ENCODE results near the gene MRNIP. TPM values are rescaled to one million over a fixed set of nuclear protein-coding genes. Genes with fewer than 3 reads are reported as not detected.

Gene MRNIP
- total RNA-seq, 1 experiment from 2014 or later: 36.2 TPM

GRCh38 chr5:179816401-179816795 lies 42.2 kb downstream of the MRNIP start:
- H4K20me1 ChIP-seq (ENCODE audit: insufficient read depth): no peaks in the 10 kb centered on the region
- H3K27ac ChIP-seq (ENCODE audit: low read depth, low read length): no peak overlapping the region
- H2AFZ ChIP-seq (ENCODE audit: low read depth, low read length, poor library complexity, severe bottlenecking): no peak overlapping the region
- peaks cover 29 to 38% of the 10 kb centered on the region in 2 experiments for H3K4me1 ChIP-seq (ENCODE audit: control insufficient read depth in 1 of 2, insufficient read depth in 2 of 2, low read length in 2 of 2)
- H3K36me3 ChIP-seq (ENCODE audit: control insufficient read depth in 1 of 2, insufficient read depth in 2 of 2, low read length in 2 of 2): peaks cover 19 to 24% of the 10 kb centered on the region in 2 experiments; a peak in 3 of 4 replicates
- ChIA-PET RAD21 (ENCODE audit: low non-redundant PET in 1 of 2, low total read pairs in 2 of 2, uncharacterized antibody in 2 of 2, unreplicated experiment in 2 of 2) (no interaction called here), POLR2A (no interaction called here), CTCF (no interaction called here)
- DNase-seq (ENCODE audit: low read depth, low spot score): no peak
- TF ChIP-seq FOSL1 (IDR thresholded peaks at IDR 0.05; ENCODE audit: low read depth) (no peak), CEBPB (IDR thresholded peaks at IDR 0.05; ENCODE audit: low read depth) (no peak)
- H3K9me2 ChIP-seq (ENCODE audit: insufficient read depth): no peaks in the 10 kb centered on the region
- H3K9ac ChIP-seq (ENCODE audit: low read length): no peak overlapping the region
- no peak overlapping the region for H3K4me3 ChIP-seq (replicated peaks in 1 of 2; ENCODE audit: low read depth in 1 of 2, low read length in 2 of 2)
- H3K4me2 ChIP-seq (ENCODE audit: low read length): no peak overlapping the region
- no peak for ATAC-seq
- H3K79me2 ChIP-seq (ENCODE audit: insufficient read depth, low read length): peaks cover 6% of the 10 kb centered on the region
- BruUV-seq (replicated peaks): no TSS peak
- intact Hi-C loops (cut with micrococcal nuclease): no loop called here
- no peaks in the 10 kb centered on the region for H3K9me3 ChIP-seq (ENCODE audit: control insufficient read depth in 1 of 2, insufficient read depth in 1 of 2, low read depth in 1 of 2, low read length in 2 of 2)
- no peaks in the 10 kb centered on the region for H3K27me3 ChIP-seq (ENCODE audit: insufficient read depth, low read length)

- intact Hi-C loops (cut with micrococcal nuclease): no loop called here
- Histone ChIP-seq H2AFZ (ENCODE audit: low read depth, low read length, poor library complexity, severe bottlenecking) (no peak overlapping the region), H3K4me1 (ENCODE audit: control insufficient read depth in 1 of 2, insufficient read depth in 2 of 2, low read length in 2 of 2) (peaks cover 29 to 45% of the 10 kb centered on the region in 2 experiments), H3K27ac (ENCODE audit: low read depth, low read length) (no peak overlapping the region), H3K79me2 (ENCODE audit: insufficient read depth, low read length) (no peaks in the 10 kb centered on the region; the same call in none of the 2 replicates), H4K20me1 (ENCODE audit: insufficient read depth) (no peaks in the 10 kb centered on the region), H3K27me3 (ENCODE audit: insufficient read depth, low read length) (no peaks in the 10 kb centered on the region), H3K9ac (ENCODE audit: low read length) (no peak overlapping the region), H3K4me2 (ENCODE audit: low read length) (no peak overlapping the region), H3K4me3 (replicated peaks in 1 of 2; ENCODE audit: low read depth in 1 of 2, low read length in 2 of 2) (no peak overlapping the region), H3K9me3 (ENCODE audit: control insufficient read depth in 1 of 2, insufficient read depth in 1 of 2, low read depth in 1 of 2, low read length in 2 of 2) (no peaks in the 10 kb centered on the region), H3K9me2 (ENCODE audit: insufficient read depth) (no peaks in the 10 kb centered on the region), H3K36me3 (ENCODE audit: control insufficient read depth in 1 of 2, insufficient read depth in 2 of 2, low read length in 2 of 2) (peaks cover 19 to 24% of the 10 kb centered on the region in 2 experiments; a peak in 3 of 4 replicates)
- ATAC-seq (no peak), DNase-seq (ENCODE audit: low read depth, low spot score) (no peak)
- ChIA-PET CTCF (no interaction called here), RAD21 (ENCODE audit: low non-redundant PET in 1 of 2, low total read pairs in 2 of 2, uncharacterized antibody in 2 of 2, unreplicated experiment in 2 of 2) (no interaction called here), POLR2A (no interaction called here)
- TF ChIP-seq ELF1 (IDR thresholded peaks at IDR 0.05; ENCODE audit: borderline replicate concordance, low read depth) (no peak), YY1 (IDR thresholded peaks at IDR 0.05; ENCODE audit: extremely low read depth, insufficient replicate concordance, low read depth, low read length) (no peak), EZH2 (IDR thresholded peaks at IDR 0.05) (no peak), EGR1 (IDR thresholded peaks at IDR 0.05; ENCODE audit: low read depth) (no peak)
- no TSS peak for BruUV-seq (replicated peaks)
These were observed 42.9 kb downstream of the MRNIP start for GRCh38 chr5:179815491-179816249.
